ENCODE measurements around the gene CALCOCO2.
"Not testable (repeated sequence)": the region's sequence is repeated elsewhere in the genome, so short reads cannot be mapped to it uniquely, and the experiment has no call there.

CALCOCO2 gene

GRCh38 chr17:48872409-48872808, 41.6 kb downstream of the CALCOCO2 start:
- not testable (repeated sequence) for FAIRE-seq; DNase-seq (ENCODE audit: low spot score)

GRCh38 chr17:48873209-48873608, 42.4 kb downstream of the CALCOCO2 start:
- DNase-seq (ENCODE audit: low spot score) (no peak), FAIRE-seq (no peak)

GRCh38 chr17:48873696-48874443, 43.0 kb downstream of the CALCOCO2 start:
- FAIRE-seq (no peak), DNase-seq (ENCODE audit: low spot score) (no peak)

- DNase-seq (ENCODE audit: low spot score) (peak; percentile 82), FAIRE-seq (no peak)
Measured at GRCh38 chr17:48878920-48879898, 48.4 kb downstream of the CALCOCO2 start.

GRCh38 chr17:48882272-48882671, 51.4 kb downstream of the CALCOCO2 start:
- no peak for DNase-seq (ENCODE audit: low spot score)
- no peak for FAIRE-seq

GRCh38 chr17:48883171-48883570, 52.3 kb downstream of the CALCOCO2 start:
- FAIRE-seq, result no peak

GRCh38 chr17:48890086-48890485, 59.3 kb downstream of the CALCOCO2 start:
- DNase-seq (ENCODE audit: low spot score) (no peak), FAIRE-seq (no peak)

More at GRCh38 chr17:48883171-48883570, 52.3 kb downstream of the CALCOCO2 start:
- no peak for DNase-seq (ENCODE audit: low spot score)

- DNase-seq (ENCODE audit: low spot score) (no peak), FAIRE-seq (no peak)
Measured at GRCh38 chr17:48892940-48893645, 62.3 kb downstream of the CALCOCO2 start.

GRCh38 chr17:48893646-48894508, 63.0 kb downstream of the CALCOCO2 start:
- no peak for DNase-seq (ENCODE audit: low spot score)
- FAIRE-seq, result no peak

GRCh38 chr17:48894886-48895285, 64.1 kb downstream of the CALCOCO2 start:
- no peak for FAIRE-seq
- DNase-seq (ENCODE audit: low spot score), result no peak

GRCh38 chr17:48901241-48901640, 70.4 kb downstream of the CALCOCO2 start:
- DNase-seq (ENCODE audit: low spot score) (no peak), FAIRE-seq (no peak)

- DNase-seq (ENCODE audit: low spot score) (no peak), FAIRE-seq (no peak)
Measured at GRCh38 chr17:48903401-48903800, 72.6 kb downstream of the CALCOCO2 start.

- DNase-seq (ENCODE audit: low spot score), result no peak
Measured at GRCh38 chr17:48904428-48904827, 73.6 kb downstream of the CALCOCO2 start.

GRCh38 chr17:48905987-48906515, 75.2 kb downstream of the CALCOCO2 start:
- DNase-seq (ENCODE audit: low spot score) (no peak), FAIRE-seq (no peak)

More at GRCh38 chr17:48904428-48904827, 73.6 kb downstream of the CALCOCO2 start:
- FAIRE-seq, result no peak

GRCh38 chr17:48907713-48908046, 76.8 kb downstream of the CALCOCO2 start:
- DNase-seq (ENCODE audit: low spot score) (no peak), FAIRE-seq (no peak)

GRCh38 chr17:48908047-48908843, 77.4 kb downstream of the CALCOCO2 start, which contains the start of gene UBE2Z:
UBE2Z (plus strand) TSS chr17:48908407; CDS start chr17:48908504, 97 bp downstream.
- peak; percentile 86 for FAIRE-seq
- DNase-seq (ENCODE audit: low spot score), result peak; percentile 97

GRCh38 chr17:48908853-48909394, 78.1 kb downstream of the CALCOCO2 start:
- DNase-seq (ENCODE audit: low spot score), result peak; percentile 90
- FAIRE-seq, result no peak

- DNase-seq (ENCODE audit: low spot score), result no peak
- FAIRE-seq, result no peak
Measured at GRCh38 chr17:48909783-48910182, 78.9 kb downstream of the CALCOCO2 start.

GRCh38 chr17:48910370-48910769, 79.5 kb downstream of the CALCOCO2 start:
- DNase-seq (ENCODE audit: low spot score) (no peak), FAIRE-seq (no peak)
